ENCODE results near the gene KSR2. TPM values are rescaled to one million over a fixed set of nuclear protein-coding genes. Genes with fewer than 3 reads are reported as not detected.

KSR2 gene
- total RNA-seq, 1 experiment from 2014 or later: 1.3 TPM

GRCh38 chr12:117975006-117975405 lies 6.2 kb upstream of the KSR2 start:
- Histone ChIP-seq H2AFZ (ENCODE audit: low read length) (no peak overlapping the region), H4K91ac (ENCODE audit: insufficient read length, low read depth, low read length) (no peak overlapping the region), H3K14ac (ENCODE audit: insufficient read depth, low read length) (no peak overlapping the region), H3K79me2 (ENCODE audit: insufficient read depth, low read length) (no peaks in the 10 kb centered on the region), H3T11ph (ENCODE audit: low read length) (no peak overlapping the region), H3K4me1 (ENCODE audit: insufficient read depth, low read length) (no peaks in the 10 kb centered on the region), H3K9me3 (ENCODE audit: control insufficient read depth, low read depth, low read length) (no peaks in the 10 kb centered on the region), H2BK20ac (ENCODE audit: low read depth, low read length, poor library complexity, severe bottlenecking) (no peak overlapping the region), H2BK5ac (ENCODE audit: insufficient read length, low read length) (no peak overlapping the region), H3K23me2 (ENCODE audit: insufficient read length, low read depth, low read length, poor library complexity, severe bottlenecking) (no peaks in the 10 kb centered on the region), H3K27me3 (ENCODE audit: insufficient read depth, low read length) (no peaks in the 10 kb centered on the region; the same call in 1 of the 2 replicates), H3K27ac (ENCODE audit: insufficient read length, low read depth, low read length) (no peak overlapping the region), H3K18ac (ENCODE audit: insufficient read length, low read depth, low read length) (no peak overlapping the region), H2BK12ac (ENCODE audit: insufficient read length, low read depth, low read length) (no peak overlapping the region), H4K8ac (replicated peaks; ENCODE audit: insufficient read length, low read depth, low read length) (no peak overlapping the region), H3K79me1 (ENCODE audit: insufficient read depth, low read depth, low read length, poor library complexity, severe bottlenecking) (no peaks in the 10 kb centered on the region), H4K5ac (ENCODE audit: insufficient read length, low read depth, low read length) (no peak overlapping the region), H2BK15ac (ENCODE audit: low read depth, low read length) (no peak overlapping the region; the same call in 1 of the 2 replicates), H2AK5ac (ENCODE audit: insufficient read length, low read length) (no peak overlapping the region), H3K4ac (ENCODE audit: low read depth, low read length) (no peak overlapping the region), H4K20me1 (ENCODE audit: control insufficient read depth, insufficient read depth, insufficient read length) (no peaks in the 10 kb centered on the region), H2BK120ac (ENCODE audit: low read depth, low read length, poor library complexity, severe bottlenecking) (no peak overlapping the region), H3K23ac (ENCODE audit: insufficient read length, low read depth, low read length) (no peak overlapping the region), H3K9ac (ENCODE audit: extremely low read depth, insufficient read length, low read length) (no peak overlapping the region), H3K4me2 (ENCODE audit: insufficient read depth, insufficient read length, low read length) (no peak overlapping the region), H3K56ac (ENCODE audit: insufficient read length, low read depth, low read length) (no peak overlapping the region)
- Mint-ChIP-seq H3K9me3 (peaks cover 14 to 19% of the 10 kb centered on the region in 2 experiments), H3K36me3 (ENCODE audit: insufficient read depth in 1 of 3, low read depth in 3 of 3) (peaks cover 3 to 17% (median 3%) of the 10 kb centered on the region in 3 experiments; a peak in 6 of 7 replicates), H3K4me1 (no peaks in the 10 kb centered on the region), H3K4me3 (no peak overlapping the region; a peak in 1 of 5 replicates), H3K27ac (no peak overlapping the region), H3K27me3 (ENCODE audit: low read depth) (peaks cover 34% of the 10 kb centered on the region)
- DNase-seq: no peak
- TF ChIP-seq, protein P1, sequence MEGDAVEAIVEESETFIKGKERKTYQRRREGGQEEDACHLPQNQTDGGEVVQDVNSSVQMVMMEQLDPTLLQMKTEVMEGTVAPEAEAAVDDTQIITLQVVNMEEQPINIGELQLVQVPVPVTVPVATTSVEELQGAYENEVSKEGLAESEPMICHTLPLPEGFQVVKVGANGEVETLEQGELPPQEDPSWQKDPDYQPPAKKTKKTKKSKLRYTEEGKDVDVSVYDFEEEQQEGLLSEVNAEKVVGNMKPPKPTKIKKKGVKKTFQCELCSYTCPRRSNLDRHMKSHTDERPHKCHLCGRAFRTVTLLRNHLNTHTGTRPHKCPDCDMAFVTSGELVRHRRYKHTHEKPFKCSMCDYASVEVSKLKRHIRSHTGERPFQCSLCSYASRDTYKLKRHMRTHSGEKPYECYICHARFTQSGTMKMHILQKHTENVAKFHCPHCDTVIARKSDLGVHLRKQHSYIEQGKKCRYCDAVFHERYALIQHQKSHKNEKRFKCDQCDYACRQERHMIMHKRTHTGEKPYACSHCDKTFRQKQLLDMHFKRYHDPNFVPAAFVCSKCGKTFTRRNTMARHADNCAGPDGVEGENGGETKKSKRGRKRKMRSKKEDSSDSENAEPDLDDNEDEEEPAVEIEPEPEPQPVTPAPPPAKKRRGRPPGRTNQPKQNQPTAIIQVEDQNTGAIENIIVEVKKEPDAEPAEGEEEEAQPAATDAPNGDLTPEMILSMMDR (conservative IDR thresholded peaks at IDR 0.05): no peak
- no CpG with 5 or more reads among the region's 3 CpGs for WGBS (ENCODE audit: extremely low coverage, insufficient read length, low lambda C conversion rate)

Measured in H9 (cell line).